Measurements from ENCODE around the gene OR6J1. TPM values are rescaled to one million over a fixed set of nuclear protein-coding genes. Genes with fewer than 3 reads are reported as not detected.

Gene OR6J1
- total and polyA plus RNA-seq, 2 of the 13 experiments (the other 11 are each of a cell fraction or from before 2014, with no cell fraction given): not detected

- TF ChIP-seq ATF2 (CRISPR knock-in tag; IDR thresholded peaks at IDR 0.05) (no peak), PCBP1 (IDR thresholded peaks at IDR 0.05; ENCODE audit: borderline replicate concordance, low read depth, low read length) (no peak), YY1 (IDR thresholded peaks at IDR 0.05; ENCODE audit: insufficient read depth, insufficient replicate concordance, low read depth, low read length) (no peak), BRF2 (CRISPR knock-in tag; IDR thresholded peaks at IDR 0.05) (no peak), RFX5 (IDR thresholded peaks at IDR 0.05; ENCODE audit: low read depth, low read length) (no peak), AGO1 (IDR thresholded peaks at IDR 0.05; ENCODE audit: low read depth, low read length, poor library complexity, severe bottlenecking) (no peak), HMGA1 (CRISPR knock-in tag; conservative IDR thresholded peaks at IDR 0.05) (no peak), ZSCAN25 (CRISPR knock-in tag; IDR thresholded peaks at IDR 0.05) (no peak), MTA1 (CRISPR knock-in tag; IDR thresholded peaks at IDR 0.05; ENCODE audit: borderline replicate concordance) (no peak), ZNF160 (CRISPR knock-in tag; IDR thresholded peaks at IDR 0.05) (no peak), ZNF773 (CRISPR knock-in tag; IDR thresholded peaks at IDR 0.05; ENCODE audit: borderline replicate concordance) (no peak)
These were observed 45.3 kb downstream of the OR6J1 start (continued) for GRCh38 chr14:22598896-22599244.
